GM20431 (cell line): ENCODE measurements around the gene GNPAT.

Experiments used
- in situ Hi-C: fragments of 300-500 bp; cut with MseI, MboI; formaldehyde crosslinking; loops from one replicate; pipeline ENCODE4 v1.15.0; 2020; ENCODE audit warnings: low sequenced_read_pairs; ENCODE audit not compliant: unreplicated experiment

The GNPAT gene

GRCh38 chr1:231236938-231237337 is 4.1 kb upstream of the GNPAT start:
- in situ Hi-C loops = no loop called here

GRCh38 chr1:231238298-231238697 is 2.7 kb upstream of the GNPAT start:
- in situ Hi-C loops = no loop called here

GRCh38 chr1:231240531-231240882 is 505 bp upstream of the GNPAT start:
- in situ Hi-C loops = no loop called here

GRCh38 chr1:231241750-231242149 is 738 bp downstream of the GNPAT start:
- in situ Hi-C loops = no loop called here

GRCh38 chr1:231242516-231243198 is 1.6 kb downstream of the GNPAT start:
- in situ Hi-C loops = no loop called here

- in situ Hi-C loops = no loop called here
Observed at GRCh38 chr1:231248778-231249177, 7.8 kb downstream of the GNPAT start.

GRCh38 chr1:231252336-231252735 is 11.3 kb downstream of the GNPAT start:
- in situ Hi-C loops = no loop called here

GRCh38 chr1:231260351-231260750 is 19.3 kb downstream of the GNPAT start:
- in situ Hi-C loops = no loop called here

- in situ Hi-C loops = no loop called here
Observed at GRCh38 chr1:231264642-231265041, 23.6 kb downstream of the GNPAT start.

GRCh38 chr1:231265379-231265778 is 24.4 kb downstream of the GNPAT start:
- in situ Hi-C loops = no loop called here

- in situ Hi-C loops = no loop called here
Observed at GRCh38 chr1:231266811-231267322, 25.9 kb downstream of the GNPAT start.

- in situ Hi-C loops = no loop called here
Observed at GRCh38 chr1:231272173-231272572, 31.2 kb downstream of the GNPAT start.

- in situ Hi-C loops = no loop called here
Observed at GRCh38 chr1:231272880-231273279, 31.9 kb downstream of the GNPAT start.

GRCh38 chr1:231274119-231274825 is 33.3 kb downstream of the GNPAT start:
- in situ Hi-C loops = no loop called here

- in situ Hi-C loops = no loop called here
Observed at GRCh38 chr1:231278100-231278790, 37.2 kb downstream of the GNPAT start.

GRCh38 chr1:231279081-231279480 is 38.1 kb downstream of the GNPAT start:
- in situ Hi-C loops = no loop called here

- in situ Hi-C loops = no loop called here
Observed at GRCh38 chr1:231279683-231280082, 38.7 kb downstream of the GNPAT start.

GRCh38 chr1:231284441-231284840 is 43.4 kb downstream of the GNPAT start:
- in situ Hi-C loops = no loop called here

GRCh38 chr1:231286603-231287002 is 45.6 kb downstream of the GNPAT start:
- in situ Hi-C loops = no loop called here

GRCh38 chr1:231295938-231296337 is 54.9 kb downstream of the GNPAT start:
- in situ Hi-C loops = no loop called here

GRCh38 chr1:231301990-231302389 is 61.0 kb downstream of the GNPAT start:
- in situ Hi-C loops = no loop called here
